NCI-H1105 treated with DMSO at 0.1 percent for 48 hours (cell line): ENCODE measurements around the gene S100A16.
"Not testable (repeated sequence)": the region's sequence is repeated elsewhere in the genome, so short reads cannot be mapped to it uniquely, and the experiment has no call there.

Experiments used
- DNase-seq: peaks from one replicate; lab custom pipeline; 2025; lab: John Stamatoyannopoulos, UW

S100A16 gene

DNA sequence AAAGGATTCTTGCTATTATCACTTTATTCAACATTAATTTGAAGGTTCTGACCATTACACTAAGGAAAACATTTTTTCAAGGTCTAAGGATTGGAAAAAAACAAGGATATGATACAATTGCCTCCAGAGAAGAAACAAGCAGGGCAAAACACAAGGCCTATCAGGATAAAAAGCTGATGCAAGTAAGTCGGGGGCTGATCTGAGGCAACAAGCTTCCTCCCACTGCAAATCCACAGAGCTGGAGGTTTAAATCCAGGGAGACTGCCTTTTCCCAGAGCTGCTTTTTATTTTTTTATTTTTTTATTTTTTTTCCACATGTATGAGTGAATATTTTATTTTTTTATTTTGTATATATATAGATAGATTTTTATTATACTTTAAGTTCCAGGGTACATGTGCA is 27.9 kb downstream of the S100A16 start:
- no peak for DNase-seq

DNA sequence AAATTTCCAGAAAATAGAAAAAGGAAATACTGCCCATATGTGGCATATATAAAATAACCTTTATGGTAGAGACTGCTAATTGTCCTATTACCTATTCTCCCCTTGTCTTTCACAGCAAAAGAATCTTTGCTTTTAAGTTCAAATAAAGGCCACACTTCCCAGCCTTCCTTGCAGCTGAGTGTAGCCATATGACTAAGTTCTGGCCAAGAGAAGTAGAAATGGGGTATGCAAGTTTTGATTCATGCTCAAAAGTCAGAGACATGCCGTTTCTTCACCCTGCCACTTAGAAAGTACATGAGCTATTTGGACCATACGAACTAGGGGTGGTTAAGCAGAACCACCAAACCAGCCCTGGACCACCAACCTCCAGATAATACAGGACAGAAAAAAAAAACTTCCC is 29.0 kb downstream of the S100A16 start:
- DNase-seq, result no peak

DNA sequence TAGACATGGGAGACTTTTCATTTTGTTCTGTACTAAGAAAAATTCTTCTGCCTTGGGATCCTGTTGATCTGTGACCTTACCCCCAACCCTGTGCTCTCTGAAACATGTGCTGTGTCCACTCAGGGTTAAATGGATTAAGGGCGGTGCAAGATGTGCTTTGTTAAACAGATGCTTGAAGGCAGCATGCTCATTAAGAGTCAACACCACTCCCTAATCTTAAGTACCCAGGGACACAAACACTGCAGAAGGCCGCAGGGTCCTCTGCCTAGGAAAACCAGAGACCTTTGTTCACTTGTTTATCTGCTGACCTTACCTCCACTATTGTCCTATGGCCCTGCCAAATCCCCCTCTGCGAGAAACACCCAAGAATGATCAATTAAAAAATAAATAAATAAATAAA is 29.4 kb downstream of the S100A16 start:
- DNase-seq, result not testable (repeated sequence)

DNA sequence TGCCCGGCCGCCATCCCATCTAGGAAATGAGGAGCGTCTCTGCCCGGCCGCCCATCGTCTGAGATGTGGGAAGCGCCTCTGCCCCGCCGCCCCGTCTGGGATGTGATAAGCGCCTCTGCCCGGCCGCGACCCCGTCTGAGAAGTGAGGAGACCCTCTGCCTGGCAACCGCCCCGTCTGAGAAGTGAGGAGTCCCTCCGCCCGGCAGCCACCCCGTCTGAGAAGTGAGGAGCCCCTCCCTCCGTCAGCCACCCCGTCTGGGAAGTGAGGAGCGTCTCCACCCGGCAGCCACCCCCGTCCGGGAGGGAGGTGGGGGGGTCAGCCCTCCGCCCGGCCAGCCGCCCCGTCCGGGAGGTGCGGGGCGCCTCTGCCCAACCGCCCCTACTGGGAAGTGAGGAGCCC is 30.1 kb downstream of the S100A16 start:
- not testable (repeated sequence) for DNase-seq

DNA sequence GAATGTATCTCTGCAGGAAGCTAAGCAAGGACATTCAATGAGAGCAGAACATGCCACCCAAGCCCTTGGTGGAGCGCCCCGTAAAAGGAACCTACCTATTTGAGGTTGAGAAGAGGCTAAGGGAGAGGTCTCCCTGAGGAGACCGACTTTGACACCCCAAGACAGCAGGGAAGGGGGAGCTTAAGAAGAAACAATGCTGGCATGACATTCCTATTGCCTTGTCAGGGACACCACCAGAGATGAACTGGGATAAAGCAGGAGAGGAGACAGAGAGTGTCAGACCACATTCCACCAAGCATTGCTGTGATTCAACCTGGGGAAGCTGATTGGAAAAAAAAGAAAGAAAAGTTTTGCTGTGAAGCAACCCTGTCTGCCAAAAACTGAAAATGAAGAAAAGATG is 34.0 kb downstream of the S100A16 start:
- DNase-seq, result no peak

DNA sequence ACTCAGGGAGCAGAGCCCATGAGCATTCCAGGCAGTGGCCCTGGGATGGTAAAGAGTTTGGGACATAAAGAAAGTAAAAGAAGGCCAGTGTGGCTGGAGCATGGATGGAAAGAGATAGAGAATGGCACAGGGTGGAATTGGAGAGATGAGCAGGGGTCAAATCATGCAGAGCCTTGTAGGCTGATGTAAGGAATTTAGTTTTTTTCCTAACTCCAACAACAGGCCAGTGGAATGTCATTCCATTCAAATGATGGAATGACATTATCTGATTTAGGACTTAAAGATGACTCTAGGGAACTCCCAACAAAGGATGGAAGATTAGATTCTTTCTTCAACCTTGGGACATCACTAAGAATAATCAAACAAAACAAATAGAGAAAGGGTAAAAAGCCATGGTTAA is 34.4 kb downstream of the S100A16 start:
- DNase-seq, result no peak

DNA sequence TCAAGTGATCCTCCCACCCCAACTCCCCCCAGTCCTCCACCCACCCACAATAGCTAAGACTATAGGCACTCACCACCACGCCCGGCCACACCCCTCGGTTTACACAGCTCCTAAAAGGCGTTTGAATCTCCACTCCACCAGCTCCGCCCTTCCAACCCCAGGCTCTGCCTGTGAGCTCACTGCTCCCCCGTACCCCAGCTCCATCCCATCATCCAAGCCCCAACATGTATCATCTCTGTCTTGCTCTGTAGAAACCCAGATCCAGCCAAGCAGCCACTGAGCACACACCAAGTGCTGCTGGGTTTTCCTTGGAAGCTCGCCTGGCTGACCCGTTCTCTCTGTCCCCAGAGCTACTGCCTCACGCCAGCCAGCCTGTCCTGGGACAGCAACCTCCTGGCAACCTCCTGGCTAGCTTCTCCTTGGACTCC is 35.3 kb downstream of the S100A16 start:
- DNase-seq, result no peak

DNA sequence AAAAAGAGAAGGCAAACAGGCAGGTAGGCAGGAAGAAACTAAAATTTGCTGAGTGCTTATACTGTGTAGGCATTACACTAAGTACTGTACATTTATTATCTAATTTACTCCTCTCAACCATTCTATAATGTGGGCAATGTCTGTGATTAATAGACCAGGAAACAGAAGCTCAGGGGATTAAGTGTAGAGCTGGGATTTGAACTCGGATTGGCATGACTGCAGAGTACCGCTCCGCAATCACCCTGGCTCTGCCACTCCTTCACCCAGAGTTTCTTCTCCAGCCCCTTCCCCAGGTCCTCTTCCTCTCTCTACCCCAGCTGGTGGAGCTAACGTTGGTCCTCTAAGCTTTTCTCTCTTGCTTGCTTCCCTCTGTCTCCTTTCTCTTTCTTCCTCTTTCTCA is 35.8 kb downstream of the S100A16 start:
- DNase-seq, result no peak

DNA sequence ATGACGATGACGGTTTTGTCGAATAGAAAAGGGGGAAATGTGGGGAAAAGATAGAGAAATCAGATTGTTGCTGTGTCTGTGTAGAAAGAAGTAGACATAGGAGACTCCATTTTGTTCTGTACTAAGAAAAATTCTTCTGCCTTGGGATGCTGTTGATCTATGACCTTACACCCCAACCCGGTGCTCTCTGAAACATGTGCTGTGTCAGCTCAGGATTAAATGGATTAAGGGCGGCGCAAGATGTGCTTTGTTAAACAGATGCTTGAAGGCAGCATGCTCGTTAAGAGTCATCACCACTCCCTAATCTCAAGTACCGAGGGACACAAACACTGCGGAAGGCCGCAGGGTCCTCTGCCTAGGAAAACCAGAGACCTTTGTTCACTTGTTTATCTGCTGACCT is 37.4 kb downstream of the S100A16 start:
- not testable (repeated sequence) for DNase-seq

DNA sequence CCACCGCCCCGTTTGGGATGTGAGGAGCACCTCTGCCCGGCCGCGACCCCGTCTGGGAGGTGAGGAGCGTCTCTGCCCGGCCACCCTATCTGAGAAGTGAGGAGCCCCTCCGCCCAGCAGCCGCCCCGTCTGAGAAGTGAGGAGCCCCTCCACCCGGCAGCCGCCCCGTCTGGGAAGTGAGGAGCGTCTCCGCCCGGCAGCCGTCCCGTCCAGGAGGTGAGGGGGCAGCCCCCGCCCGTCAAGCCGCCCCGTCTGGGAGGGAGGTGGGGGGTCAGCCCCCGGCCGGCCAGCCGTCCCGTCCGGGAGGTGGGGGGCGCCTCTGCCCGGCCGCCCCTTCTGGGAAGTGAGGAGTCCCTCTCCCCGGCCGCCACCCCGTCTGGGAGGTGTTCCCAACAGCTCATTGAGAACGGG is 37.9 kb downstream of the S100A16 start:
- DNase-seq, result not testable (repeated sequence)

DNA sequence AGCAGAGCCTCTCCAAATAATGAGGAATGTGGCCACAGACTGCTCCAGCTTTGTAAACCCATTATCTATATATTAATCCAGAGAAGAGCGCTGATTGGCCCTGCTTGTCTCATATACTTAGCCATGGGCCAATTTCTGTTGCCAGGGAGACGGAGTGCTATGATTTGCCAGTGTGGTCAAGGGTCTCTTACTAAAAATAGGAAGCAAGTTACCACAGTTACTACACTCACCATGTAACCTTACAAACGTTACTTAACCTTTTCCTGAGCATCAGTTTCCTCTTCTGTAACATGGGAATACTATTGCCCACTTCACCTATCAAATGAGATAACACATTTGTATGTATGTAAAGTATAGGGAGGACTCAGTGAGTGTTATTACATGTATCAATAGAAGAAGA is 39.6 kb downstream of the S100A16 start:
- DNase-seq, result no peak

DNA sequence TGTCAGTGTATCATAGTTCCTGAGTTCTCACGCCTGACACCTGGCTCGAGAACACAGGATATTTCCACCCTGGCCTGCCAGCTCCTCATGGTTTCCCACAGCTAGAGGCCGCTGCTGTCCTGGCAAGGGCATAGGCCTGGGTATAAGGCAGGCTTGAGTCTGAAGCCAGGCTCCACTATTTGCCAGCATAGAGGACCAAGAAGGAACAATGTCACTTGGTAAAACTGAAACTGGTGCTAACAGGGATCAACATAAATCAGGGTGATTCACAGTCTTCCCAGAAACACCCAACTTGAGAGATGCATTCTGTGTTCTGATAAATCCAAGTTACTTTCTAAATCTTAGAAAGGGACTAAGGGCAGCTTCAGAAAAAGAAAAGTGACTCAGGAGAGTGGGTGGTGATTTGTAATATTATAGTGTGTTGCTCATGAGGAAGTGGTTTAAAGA is 40.3 kb downstream of the S100A16 start:
- no peak for DNase-seq

DNA sequence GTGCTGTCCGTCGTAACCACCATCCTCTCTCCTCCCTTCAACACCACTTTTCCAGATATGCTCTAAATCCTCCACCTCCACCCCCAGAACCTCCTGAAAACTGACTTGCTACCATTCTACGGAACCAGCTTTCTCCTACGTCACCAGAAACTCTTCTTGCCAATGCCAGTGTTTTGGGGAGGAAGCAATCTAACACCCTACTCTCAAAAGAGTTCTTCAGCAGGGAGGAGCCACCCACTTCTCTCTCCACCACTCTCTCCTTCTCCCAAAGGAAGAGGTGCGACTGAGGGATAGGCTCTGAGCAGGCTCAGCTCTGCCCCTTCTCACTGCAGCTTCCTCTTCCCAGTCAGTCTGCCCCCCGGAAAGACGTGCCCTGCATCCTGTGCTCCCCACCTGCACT is 41.2 kb downstream of the S100A16 start:
- no peak for DNase-seq

DNA sequence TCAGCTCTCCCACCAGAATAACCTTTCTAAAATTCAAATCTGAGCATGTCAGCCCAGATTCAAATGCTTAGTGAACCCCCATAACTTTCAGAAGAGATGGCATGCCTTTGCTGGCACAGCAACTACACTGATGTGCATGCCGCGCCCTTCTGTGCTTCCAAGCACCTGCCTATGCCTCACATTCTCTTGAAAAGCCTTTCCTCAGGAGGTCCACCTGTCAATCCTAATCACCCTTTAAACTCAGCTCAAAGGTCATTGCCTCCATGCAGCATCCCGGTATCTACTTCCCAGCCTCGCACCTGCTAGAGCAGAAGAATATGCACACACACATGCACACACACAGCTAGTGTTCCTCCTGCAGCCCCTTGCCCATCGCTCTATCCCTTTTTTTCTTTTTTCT is 42.1 kb downstream of the S100A16 start:
- no peak for DNase-seq

DNA sequence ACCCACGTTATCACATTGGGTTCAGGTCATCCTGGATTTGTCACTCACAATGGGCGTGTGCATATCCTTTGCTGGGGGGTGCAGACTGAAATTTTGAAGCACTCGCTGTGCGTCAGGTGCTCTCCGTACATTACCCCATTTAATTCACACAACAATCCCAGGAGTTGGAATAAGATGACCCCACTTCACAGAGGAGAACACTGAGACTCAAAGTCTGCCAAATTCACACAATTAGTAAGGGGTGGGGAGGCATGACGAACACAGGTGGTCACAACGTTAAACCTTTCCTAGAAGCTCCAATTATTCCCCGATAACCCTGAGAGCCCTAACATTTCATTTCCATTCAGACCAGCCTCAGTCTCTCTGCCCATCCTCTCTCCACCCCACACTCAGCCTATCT is 43.5 kb downstream of the S100A16 start:
- no peak for DNase-seq

DNA sequence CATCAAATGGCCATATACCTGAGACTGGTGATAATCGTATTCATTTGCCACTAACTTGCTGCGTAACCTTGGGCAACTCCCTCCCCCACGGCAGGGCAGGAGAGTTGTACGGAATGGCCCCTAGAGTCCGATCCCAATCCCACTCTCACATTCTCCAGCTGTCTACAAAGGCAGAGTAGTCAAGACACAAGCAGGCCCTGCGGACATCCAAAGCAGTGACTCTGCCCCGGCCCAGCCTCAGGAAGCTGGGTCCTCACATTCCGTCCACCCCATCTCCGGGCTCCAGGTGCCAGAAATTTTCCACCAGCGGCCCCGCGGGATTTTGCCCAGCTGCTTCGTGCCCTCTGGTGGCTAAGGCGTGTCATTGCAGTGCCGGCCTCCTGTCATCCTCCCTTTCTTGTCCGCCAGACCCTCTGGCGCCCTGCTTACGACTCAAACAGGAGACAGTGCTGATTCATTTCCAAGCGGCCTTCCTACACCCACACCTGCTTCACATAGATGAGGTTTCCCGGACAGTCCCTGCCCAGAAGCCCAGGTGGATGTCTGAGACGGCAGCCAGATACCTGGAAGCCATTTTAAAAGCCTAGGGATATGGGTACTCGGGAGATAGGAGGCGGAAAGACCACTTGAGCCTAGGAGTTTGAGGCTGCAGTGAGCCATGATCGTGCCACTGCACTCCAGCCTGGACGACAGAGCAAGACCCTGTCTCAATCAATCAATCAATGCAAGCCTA is 44.4 kb downstream of the S100A16 start:
- DNase-seq, result peak; percentile 93

DNA sequence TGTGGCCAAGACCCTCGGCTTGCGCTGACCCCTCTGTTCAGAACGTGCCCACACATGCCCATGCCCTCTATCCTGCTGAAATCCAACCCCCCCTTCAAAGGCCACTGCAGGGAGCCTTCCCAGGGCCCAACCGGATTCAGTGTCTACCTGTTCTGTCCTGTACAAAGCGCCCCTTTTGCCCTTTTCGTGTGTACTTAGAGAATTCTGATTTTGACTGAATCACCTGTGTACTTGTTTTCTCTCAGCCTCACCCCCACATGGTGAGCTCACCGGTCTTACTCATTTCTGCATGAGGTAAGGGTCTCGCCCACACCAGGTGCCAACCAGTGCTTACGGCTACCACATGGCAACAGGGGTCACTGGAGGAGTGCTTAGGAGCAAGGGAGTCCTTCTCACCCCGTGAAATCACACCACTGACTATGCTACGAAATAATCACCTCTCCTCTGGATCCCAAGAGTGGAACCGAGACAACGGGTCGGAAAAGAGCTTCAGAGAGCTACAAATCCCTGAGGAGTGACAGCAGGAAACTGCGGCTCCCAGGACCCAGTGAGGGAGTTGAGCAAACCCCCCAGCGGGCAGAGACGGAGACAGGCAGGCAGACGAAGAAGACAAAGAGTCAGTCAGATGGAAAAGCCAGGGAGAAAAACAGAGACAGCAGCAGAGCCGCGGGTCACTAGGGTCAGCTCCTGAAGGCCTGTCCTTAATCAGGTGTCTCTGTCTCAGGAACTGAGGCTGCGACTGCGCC is 45.1 kb downstream of the S100A16 start:
- no peak for DNase-seq

DNA sequence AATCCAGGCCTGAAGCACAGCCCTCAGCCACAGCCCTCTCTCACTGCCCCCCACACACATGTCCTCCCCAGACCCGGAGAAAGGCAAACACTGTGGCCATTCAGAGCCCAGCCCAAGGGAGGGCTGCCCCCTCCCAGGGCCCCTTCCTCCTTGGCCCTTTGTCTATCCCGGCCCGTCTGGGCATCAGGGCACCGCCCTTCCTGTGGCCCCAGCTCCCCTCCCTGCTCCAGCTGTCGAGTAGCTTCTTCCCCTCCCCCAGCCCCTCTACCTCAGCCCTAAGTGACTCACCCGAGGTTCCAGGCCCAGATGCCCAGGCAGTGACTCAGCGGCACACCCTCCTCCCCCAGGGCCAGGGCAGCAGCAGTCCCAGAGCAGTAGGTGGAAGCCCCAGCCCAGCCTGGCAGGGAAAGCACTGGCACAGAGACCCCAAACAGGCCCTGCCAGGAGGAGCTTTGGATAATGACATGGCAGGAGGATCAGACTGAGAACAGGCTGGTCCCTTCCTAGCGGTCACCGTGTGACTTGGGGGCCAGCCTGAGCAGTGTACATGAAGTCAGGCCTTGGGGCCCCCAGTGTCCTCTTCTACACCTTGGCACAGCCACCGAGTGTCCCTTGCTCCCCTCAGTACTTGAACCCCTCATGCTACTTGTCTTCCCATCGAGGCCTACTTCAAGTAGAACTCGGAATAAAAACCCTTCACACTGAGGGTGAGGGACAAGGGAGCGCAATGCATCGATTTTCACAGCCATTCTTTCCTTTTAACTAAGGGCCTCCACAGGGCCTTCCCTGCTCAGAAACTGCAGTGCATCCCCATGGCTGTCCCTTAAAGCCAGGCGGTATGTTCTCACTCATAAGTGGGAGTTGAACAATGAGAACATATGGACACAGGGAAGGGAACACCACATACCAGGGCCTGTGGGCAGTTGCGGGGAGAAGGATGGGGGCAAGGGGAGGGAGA is 46.2 kb downstream of the S100A16 start:
- DNase-seq, result no peak

DNA sequence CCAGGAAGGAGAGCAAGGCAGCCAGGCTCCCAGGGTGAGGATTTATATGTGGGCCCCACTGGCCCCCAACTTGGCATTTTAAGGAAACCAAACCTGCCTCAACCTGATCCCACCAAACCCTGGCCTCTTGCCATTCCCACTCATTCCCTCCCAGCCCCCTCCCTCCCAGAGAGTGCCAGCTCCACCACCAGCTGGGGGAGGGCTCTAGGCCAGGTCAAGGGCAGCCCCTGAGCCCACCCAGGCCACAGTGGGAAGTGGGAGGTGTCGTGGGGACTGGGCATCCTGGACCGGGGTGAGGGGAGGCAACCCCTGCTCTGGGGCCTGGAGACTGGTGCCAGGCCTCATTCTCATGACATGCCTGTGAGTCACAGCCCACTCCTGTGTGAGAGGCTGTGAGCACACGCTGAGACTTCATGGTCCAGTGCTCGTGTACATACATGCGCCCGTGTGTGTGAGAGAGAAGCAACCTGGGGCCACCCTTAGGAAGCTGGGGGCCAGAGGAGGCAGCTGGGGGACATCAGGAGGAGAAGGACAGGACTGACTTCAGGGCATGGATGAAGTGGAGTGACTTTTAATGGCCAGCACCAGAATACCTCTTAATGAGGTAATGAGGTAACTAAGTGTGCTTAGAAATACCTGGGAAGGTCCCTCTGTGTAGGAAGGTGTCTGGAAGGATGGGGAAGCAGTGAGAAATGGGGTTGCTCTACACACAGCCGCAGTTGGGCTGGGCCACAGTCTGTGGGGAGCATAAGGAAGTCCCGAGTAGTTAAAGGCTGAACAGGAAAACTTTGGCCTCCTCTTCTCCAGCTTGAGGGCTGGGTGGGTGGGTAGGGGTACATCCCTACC is 47.2 kb downstream of the S100A16 start, which contains the start of gene S100A2:
S100A2 (minus strand) TSS at position 316 of the 846 bp plus-strand sequence. CDS start 1,967 bp downstream, outside the sequence.
- no peak for DNase-seq

DNA sequence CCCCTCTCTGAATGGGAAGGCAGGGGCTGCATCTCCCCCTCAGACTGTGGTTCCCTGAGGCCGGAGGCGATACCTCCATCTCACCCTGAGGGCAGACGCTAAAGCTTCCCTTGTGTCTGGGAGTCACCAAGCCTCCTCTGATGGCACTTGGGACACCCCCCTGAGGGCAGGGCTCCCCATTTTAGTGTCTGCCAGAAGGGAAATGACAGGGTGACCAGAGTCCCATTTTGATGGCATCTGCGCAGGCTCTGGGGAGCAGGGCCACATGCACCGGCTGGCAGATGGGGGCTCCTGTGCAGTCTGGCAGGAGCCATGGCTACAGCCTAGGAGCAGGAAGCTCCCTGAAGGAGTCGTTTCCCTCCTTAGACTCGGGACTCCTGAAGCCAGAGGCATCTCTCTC is 48.9 kb downstream of the S100A16 start:
- no peak for DNase-seq

DNA sequence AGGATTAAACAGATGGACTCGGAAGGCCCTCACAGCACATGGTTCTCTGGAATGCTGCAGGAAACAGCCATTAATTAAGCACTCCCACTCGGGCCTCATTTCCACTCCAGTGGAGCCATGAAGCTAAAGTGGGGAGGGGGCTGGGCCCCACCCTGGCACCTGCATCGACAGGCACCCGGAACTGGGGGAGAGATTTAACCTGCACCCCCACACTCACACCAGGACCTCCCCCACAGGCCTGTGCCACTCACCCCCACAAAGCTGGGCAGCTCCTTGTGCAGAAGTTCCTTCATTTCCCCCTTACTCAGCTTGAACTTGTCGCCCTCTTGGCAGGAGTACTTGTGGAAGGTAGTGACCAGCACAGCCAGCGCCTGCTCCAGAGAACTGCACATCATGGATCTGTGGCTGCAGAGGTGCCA is 49.4 kb downstream of the S100A16 start:
- DNase-seq, result no peak
